Measurements from ENCODE around the gene RNASE1. TPM values are rescaled to one million over a fixed set of nuclear protein-coding genes. Genes with fewer than 3 reads are reported as not detected.
A peak's percentile ranks its signal among the peaks of the same experiment; 100 is the strongest.
"Not testable (repeated sequence)": the region's sequence is repeated elsewhere in the genome, so short reads cannot be mapped to it uniquely, and the experiment has no call there.

RNASE1 gene
- total RNA-seq, 1 experiment from 2014 or later: not detected

DNA sequence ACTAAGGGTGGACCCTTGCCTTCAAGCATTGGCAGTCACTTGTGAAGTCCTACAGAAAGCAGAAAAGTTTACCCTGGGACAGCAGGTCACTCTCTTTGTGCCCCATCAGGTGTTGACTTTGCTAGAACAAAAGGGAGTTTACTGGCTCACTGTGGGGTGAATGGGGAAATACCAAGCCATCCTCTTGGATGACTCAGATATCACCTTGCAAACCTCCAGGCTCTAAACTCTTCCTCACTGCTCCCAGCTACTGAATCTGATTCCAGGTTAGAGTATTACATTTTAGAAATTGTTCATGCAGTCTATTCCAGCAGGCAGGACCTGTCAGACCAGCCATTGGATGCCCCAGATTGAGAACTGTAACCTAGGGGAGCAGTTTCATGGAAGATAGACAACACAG is 41.7 kb downstream of the RNASE1 start:
- ChIA-PET CTCF (no interaction called here), POLR2A (ENCODE audit: low non-redundant PET) (no interaction called here)
- no peak for TF ChIP-seq EZH2 (IDR thresholded peaks at IDR 0.05; ENCODE audit: borderline replicate concordance, low read depth, low read length, poor library complexity, severe bottlenecking)
- TF ChIP-seq, protein P1, sequence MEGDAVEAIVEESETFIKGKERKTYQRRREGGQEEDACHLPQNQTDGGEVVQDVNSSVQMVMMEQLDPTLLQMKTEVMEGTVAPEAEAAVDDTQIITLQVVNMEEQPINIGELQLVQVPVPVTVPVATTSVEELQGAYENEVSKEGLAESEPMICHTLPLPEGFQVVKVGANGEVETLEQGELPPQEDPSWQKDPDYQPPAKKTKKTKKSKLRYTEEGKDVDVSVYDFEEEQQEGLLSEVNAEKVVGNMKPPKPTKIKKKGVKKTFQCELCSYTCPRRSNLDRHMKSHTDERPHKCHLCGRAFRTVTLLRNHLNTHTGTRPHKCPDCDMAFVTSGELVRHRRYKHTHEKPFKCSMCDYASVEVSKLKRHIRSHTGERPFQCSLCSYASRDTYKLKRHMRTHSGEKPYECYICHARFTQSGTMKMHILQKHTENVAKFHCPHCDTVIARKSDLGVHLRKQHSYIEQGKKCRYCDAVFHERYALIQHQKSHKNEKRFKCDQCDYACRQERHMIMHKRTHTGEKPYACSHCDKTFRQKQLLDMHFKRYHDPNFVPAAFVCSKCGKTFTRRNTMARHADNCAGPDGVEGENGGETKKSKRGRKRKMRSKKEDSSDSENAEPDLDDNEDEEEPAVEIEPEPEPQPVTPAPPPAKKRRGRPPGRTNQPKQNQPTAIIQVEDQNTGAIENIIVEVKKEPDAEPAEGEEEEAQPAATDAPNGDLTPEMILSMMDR (conservative IDR thresholded peaks at IDR 0.05; ENCODE audit: low read depth, low read length): no peak
- DNase-seq (ENCODE audit: low spot score): no peak
- H3K4me1 ChIP-seq (ENCODE audit: insufficient read depth, low read length, poor library complexity, severe bottlenecking): no peaks in the 10 kb centered on the region
- H3K9me3 ChIP-seq (ENCODE audit: low read depth, low read length, poor library complexity, severe bottlenecking): no peaks in the 10 kb centered on the region
- no peak overlapping the region for H3K4me3 ChIP-seq (ENCODE audit: low read depth, low read length, poor library complexity, severe bottlenecking)
- intact Hi-C loops (cut with micrococcal nuclease; ENCODE audit: unreplicated experiment): no loop called here
- no TSS peak for BruUV-seq (replicated peaks)
- H3K36me3 ChIP-seq (ENCODE audit: insufficient read depth, low read length, poor library complexity, severe bottlenecking): no peaks in the 10 kb centered on the region
- H3K27me3 ChIP-seq (replicated peaks; ENCODE audit: insufficient read depth, low read depth, low read length, poor library complexity): no peaks in the 10 kb centered on the region
- H3K27ac ChIP-seq (ENCODE audit: low read depth, low read length, poor library complexity, severe bottlenecking): no peak overlapping the region

DNA sequence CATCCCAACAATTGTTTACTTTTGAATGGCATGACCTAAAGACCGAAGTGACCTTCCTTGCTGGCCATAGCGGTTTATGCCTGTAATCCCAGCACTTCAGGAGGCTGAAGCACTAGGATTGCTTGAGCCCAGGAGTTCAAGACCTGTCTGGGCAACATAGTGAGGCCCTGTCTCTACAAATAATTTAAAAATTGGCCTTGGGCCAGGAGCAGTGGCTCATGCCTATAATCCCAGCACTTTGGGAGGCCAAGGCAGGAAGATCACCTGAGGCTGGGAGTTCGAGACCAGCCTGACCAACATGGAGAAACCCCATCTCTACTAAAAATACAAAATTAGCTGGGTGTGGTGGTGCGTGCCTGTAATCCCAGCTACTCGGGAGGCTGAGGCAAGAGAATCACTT is 43.2 kb downstream of the RNASE1 start:
- CTCF ChIA-PET; BruUV-seq (replicated peaks); H3K36me3 ChIP-seq (ENCODE audit: insufficient read depth, low read length, poor library complexity, severe bottlenecking); intact Hi-C loops (cut with micrococcal nuclease; ENCODE audit: unreplicated experiment); H3K9me3 ChIP-seq (ENCODE audit: low read depth, low read length, poor library complexity, severe bottlenecking); H3K27ac ChIP-seq (ENCODE audit: low read depth, low read length, poor library complexity, severe bottlenecking); POLR2A ChIA-PET (ENCODE audit: low non-redundant PET); DNase-seq (ENCODE audit: low spot score); H3K4me1 ChIP-seq (ENCODE audit: insufficient read depth, low read length, poor library complexity, severe bottlenecking); H3K27me3 ChIP-seq (replicated peaks; ENCODE audit: insufficient read depth, low read depth, low read length, poor library complexity); H3K4me3 ChIP-seq (ENCODE audit: low read depth, low read length, poor library complexity, severe bottlenecking): not testable (repeated sequence)

DNA sequence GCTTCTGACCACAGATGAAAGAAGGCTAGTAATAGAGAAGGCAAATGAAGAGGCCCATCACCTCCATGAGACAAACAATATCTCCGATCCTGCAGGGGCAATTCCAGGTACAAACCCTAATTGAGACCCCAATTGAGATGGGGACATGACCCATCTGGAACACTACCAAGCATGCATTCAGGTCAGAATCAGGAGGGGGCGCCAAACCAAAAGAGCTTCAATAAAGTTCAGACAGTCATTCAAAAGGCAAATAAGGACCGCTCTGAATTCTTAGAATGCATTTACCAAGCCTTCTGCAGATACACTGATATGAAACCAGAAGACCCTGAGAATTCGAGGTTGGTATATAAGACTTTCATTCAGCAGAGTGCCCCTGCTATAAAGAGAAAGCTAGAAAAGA is 44.7 kb downstream of the RNASE1 start:
- H3K4me1 ChIP-seq (ENCODE audit: insufficient read depth, low read length, poor library complexity, severe bottlenecking): no peaks in the 10 kb centered on the region
- H3K27me3 ChIP-seq (replicated peaks; ENCODE audit: insufficient read depth, low read depth, low read length, poor library complexity): no peaks in the 10 kb centered on the region
- no peak overlapping the region for H3K4me3 ChIP-seq (ENCODE audit: low read depth, low read length, poor library complexity, severe bottlenecking)
- ChIA-PET POLR2A (ENCODE audit: low non-redundant PET) (no interaction called here), CTCF (interaction anchor here (1.1 to 1.3 kb wide), 2 partner anchors 213 to 282 kb away, joined by 3 read pairs; no protein-coding TSS in a partner anchor)
- peak; percentile 18 for DNase-seq (ENCODE audit: low spot score)
- H3K27ac ChIP-seq (ENCODE audit: low read depth, low read length, poor library complexity, severe bottlenecking): no peak overlapping the region
- no TSS peak for BruUV-seq (replicated peaks)
- peaks cover under 1% of the 10 kb centered on the region for H3K9me3 ChIP-seq (ENCODE audit: low read depth, low read length, poor library complexity, severe bottlenecking)
- H3K36me3 ChIP-seq (ENCODE audit: insufficient read depth, low read length, poor library complexity, severe bottlenecking): no peaks in the 10 kb centered on the region
- TF ChIP-seq, protein P1 (conservative IDR thresholded peaks at IDR 0.05; ENCODE audit: low read depth, low read length): peak; percentile 49
- TF ChIP-seq EZH2 (IDR thresholded peaks at IDR 0.05; ENCODE audit: borderline replicate concordance, low read depth, low read length, poor library complexity, severe bottlenecking): no peak
- intact Hi-C loops (cut with micrococcal nuclease; ENCODE audit: unreplicated experiment): no loop called here

DNA sequence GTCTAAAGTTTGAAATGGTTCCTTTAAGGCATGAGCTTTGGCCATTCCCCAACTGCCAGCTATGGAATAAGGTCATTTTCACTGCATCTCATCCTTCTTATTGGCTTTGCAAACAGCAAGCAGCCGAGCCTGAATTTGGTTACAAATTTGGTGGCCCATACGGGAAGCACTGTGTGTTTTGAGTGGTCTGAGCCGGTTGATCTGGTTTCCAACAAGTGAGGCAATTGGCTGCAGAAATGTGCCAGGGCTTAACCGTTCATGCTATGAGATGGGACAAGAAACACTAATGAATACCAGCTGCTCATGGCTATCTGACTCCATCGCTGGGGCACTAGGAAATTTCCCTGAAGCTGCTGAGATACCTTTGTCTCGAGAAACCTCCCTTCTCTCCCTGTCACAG is 47.6 kb downstream of the RNASE1 start:
- Histone ChIP-seq H3K4me3 (ENCODE audit: low read depth, low read length, poor library complexity, severe bottlenecking) (no peak overlapping the region), H3K9me3 (ENCODE audit: low read depth, low read length, poor library complexity, severe bottlenecking) (peaks cover 10% of the 10 kb centered on the region), H3K36me3 (ENCODE audit: insufficient read depth, low read length, poor library complexity, severe bottlenecking) (no peaks in the 10 kb centered on the region), H3K27me3 (replicated peaks; ENCODE audit: insufficient read depth, low read depth, low read length, poor library complexity) (no peaks in the 10 kb centered on the region), H3K27ac (ENCODE audit: low read depth, low read length, poor library complexity, severe bottlenecking) (no peak overlapping the region), H3K4me1 (ENCODE audit: insufficient read depth, low read length, poor library complexity, severe bottlenecking) (no peaks in the 10 kb centered on the region)
- intact Hi-C loops (cut with micrococcal nuclease; ENCODE audit: unreplicated experiment): no loop called here
- BruUV-seq (replicated peaks): no TSS peak
- ChIA-PET CTCF (no interaction called here), POLR2A (ENCODE audit: low non-redundant PET) (no interaction called here)
- DNase-seq (ENCODE audit: low spot score): no peak
- TF ChIP-seq, protein P1 (conservative IDR thresholded peaks at IDR 0.05; ENCODE audit: low read depth, low read length): no peak
- TF ChIP-seq EZH2 (IDR thresholded peaks at IDR 0.05; ENCODE audit: borderline replicate concordance, low read depth, low read length, poor library complexity, severe bottlenecking): no peak

Data from A673 (cell line).